ENCODE measurements around the gene U2AF1.
"Not testable (repeated sequence)": the region's sequence is repeated elsewhere in the genome, so short reads cannot be mapped to it uniquely, and the experiment has no call there.

GRCh38 chr21:43053112-43053511 is 54.3 kb downstream of the U2AF1 start:
- not testable (repeated sequence) for TF ChIP-seq CTCF, POLR2A (IDR thresholded peaks at IDR 0.05)

All from thyroid gland (tissue), 4 donors.